ENCODE measurements around the gene RUNX3.

Gene RUNX3

DNA sequence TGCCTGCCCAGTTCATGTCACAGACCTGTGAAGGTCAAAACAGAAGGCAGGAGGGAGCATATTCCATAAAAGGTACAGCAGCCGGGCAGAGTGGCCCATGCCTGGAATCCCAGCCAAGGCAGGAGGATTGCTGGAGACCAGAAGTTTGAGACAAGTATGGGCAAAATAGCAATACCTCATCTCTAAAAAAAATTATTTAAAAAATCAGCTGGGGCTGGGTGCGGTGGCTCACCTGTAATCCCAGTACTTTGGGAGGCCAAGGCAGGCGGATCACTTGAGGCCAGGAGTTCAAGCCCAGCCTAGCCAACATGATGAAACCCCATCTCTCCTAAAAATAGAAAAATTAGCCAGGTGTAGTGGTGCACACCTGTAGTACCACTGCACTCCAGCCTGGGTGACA is 64.5 kb downstream of the RUNX3 start:
- DNase-seq (ENCODE audit: low read depth in 3 of 3) = no peak

DNA sequence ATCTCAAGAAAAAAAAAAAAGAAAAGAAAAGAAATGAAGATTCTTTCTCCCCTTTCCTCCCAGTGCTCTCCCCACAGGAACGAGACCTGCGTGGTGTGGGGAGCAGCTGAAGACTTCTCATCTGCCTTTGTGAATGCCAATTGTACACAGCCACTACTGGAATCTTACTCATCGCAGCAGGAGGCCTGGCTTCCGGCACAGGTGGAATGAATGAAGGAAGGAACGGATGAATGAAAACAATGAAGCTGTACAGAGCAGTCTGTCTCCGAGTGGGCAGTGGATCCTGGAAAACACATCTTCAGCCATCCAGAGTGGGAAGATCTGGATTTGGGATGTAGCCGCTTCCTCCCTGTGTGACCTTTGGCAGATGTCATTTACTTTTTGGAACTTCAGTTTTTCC is 64.9 kb downstream of the RUNX3 start:
- no peak for DNase-seq (ENCODE audit: low read depth in 3 of 3)

DNA sequence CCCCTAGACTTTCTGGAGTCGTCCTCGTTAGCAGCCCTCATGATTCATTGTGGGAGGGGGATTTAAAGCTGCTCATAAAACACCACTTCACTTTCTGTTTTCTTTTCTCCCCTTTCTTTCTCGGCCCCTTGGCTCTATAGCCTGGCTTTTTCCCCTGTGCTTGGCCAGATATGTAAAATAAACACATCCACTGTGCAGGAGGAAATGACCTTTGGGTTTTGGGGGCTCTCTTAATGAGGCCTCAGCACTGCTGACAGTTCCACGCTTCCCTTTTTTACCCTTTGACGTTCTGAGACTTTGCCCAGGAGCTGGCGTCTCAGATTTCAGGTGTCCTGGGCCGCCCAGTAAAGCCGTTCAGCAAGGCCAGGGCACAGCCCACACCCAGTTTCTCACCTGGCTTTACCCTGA is 65.7 kb downstream of the RUNX3 start:
- no peak for DNase-seq (ENCODE audit: low read depth in 3 of 3)

DNA sequence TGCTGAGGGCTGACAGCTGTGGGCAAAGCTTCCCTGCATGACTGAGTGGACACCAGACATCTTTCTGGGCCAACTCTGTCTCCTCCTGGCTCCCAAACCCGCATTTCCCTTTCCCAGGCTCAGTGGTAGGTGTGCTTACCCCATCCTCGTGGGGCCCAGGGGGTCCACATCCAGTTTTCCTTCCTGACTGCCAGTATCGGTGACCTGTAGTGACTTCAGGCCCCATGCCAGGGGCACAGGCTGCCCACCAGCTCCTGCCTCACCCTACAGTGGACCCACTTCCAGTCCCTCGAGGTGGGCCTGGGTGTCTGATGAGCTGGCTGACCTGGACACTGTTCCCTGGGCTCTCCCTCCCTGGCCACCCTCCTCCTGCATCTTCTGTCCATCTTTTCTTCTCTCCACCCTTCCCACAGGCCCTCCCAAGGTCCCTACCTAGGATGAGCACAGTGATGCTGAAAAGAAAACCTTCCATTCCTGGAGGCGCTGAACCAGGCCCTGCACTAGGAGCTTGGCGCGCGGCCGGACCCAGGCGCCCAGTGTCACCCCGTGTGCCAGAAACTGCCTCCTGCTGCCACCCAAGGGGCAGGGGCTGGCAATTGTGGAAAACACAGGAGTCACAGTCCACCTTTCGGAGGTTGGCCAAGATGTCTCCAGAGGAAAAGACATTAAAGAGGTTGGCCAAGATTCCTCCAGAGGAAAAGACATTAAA is 67.1 kb downstream of the RUNX3 start:
- DNase-seq (ENCODE audit: low read depth in 3 of 3) = no peak

DNA sequence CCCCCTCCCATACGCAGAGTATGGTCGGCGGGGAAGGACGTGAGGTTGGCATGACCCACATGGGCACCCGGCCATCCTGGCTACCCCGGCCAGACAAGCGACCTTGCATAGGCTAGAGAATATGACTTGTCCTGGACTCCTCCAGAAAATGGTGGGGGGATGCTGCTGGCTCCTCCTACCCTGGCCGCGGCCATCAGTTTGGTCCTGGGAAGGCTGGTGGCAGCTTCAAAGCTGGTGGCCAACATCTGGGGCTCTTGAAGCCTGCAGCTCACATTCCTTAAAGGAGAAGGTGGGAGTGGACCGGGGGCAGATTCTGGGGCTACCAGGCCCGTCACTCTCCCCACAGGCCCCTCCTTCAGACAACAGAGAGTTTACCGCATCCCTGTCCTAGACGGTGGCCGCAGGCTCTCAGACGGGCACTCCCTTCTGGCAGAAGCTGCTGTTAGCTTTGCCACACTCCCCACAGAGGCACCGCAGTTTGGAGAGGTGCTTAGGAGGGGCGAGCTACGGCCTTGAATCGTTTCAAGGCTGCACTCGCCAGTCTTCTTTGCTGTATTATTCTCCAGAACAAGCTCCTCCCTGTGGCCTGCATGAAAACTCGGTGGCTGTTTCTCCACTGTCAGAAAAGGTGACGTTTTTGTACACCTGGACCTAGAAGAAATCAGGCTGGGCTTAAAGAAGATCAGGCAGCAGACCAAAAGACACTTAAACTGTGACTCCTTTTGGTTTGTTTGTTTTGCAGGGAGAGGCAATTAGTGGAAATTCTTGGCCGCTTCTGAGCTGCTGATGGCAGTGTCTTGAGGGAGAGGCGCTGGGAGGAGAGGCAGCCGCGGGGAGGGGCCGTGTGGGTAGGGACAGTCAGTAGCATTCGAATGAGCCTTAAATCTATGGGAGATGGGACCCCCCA is 68.0 kb downstream of the RUNX3 start:
- no peak for DNase-seq (ENCODE audit: low read depth in 3 of 3)

DNA sequence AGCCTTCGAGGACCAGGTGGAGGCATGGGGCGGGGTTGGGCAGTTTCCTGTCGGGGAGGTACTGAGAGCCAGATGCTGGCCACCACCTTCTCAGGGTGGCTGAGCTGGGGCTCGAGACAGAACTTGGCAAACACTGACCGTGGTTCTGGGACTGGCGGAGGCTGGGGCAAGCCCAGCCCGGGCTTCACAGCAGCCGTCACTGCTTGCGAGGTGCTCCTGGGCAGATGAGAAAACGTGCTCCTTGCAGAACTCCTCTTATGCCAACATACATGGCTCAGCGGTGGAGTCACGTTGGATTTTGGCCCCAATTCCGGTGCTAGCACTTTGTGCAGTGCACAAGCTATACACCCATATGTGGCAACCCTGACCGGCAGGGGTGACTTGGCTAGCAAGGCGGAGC is 69.2 kb downstream of the RUNX3 start:
- DNase-seq (ENCODE audit: low read depth in 3 of 3) = no peak

DNA sequence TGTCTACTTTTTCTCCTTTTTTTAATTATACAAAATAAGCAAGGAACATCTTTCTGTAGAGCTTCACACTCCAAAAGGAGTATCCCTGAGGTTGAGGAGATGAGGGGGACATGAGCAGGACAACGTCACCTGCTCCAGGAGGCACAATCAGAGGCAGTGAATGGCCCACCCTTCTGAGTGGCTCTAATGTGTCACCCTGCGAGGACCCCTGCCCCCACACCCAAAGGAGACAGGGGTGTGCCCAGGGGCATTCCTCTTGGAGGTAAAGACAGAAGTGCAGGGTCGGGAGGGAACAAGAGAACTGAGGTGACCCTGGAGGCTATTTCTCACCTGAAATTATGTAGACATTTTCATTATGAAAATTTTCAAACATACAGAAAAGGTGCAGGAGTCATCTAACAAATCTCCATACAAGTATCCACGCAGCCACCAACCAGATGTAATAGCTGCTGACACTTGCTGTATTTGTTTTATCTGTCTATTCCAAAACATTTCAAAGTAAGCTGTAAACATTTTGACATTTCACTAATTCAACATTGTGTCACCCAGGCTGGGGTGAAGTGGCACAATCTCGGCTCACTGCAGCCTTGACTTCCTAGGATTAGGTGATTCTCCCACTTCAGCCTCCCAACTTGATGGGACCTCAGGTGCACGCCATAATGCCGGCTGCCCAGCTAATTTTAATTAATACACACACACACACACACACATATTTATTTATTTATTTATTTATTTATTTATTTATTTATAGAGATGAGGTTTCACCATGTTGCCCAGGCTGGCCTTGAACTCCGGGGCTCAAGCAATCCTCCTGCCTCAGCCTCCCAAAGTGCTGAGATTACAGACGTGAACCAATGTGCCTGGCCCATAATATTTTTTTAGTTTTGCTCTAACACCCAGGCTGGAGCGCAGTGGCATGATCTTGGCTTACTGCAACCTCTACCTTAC is 70.7 kb downstream of the RUNX3 start:
- no peak for DNase-seq (ENCODE audit: low read depth in 3 of 3)

DNA sequence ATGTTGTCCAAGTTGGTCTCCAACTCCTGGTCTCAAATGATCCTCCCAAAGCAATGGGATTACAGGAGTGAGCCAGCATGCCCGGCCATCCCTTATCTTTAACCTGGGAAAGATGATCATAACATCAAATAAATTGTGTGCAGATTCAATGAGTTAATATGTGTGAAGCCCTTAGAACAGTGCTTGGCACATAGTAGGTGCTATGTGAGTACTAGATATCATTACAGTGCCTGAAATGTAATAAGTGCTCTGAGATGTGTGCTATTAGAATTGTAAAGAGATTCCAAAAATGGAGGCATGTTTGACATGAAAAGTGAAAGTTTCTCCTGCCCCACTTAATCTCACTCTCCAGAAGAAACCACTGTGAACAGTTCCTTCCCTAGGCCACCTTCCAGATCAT is 71.8 kb downstream of the RUNX3 start:
- no peak for DNase-seq (ENCODE audit: low read depth in 3 of 3)

DNA sequence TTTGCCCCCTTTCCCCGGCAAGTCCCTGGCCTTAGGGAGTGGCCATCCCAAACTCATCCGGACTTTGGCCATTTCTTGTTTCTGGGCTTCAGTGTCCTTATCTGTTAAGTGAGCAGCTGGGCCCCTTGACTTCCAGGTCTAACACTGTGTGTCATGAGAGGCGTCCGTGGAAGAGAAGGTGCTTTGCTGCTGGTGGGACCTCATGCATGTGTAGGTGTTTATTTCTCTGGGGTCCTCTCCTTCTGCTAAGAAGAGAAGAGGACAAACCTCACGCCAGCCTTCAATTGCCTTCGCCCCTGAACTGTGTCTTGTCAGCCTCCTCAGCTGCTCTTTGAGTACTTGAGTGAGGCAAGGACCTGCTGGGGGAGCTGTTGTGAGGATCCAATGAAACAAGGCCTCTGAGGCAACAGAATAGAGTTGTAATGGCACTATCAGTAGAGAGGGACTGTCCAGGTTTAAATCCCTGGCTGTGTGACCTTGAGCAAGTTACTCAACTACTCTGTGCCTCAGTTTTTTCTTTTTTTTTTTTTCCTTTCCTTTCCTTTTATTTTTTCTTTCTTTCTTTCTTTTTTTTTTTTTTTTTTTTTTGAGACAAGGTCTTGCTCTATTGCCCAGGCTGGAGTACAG is 72.5 kb downstream of the RUNX3 start:
- no peak for DNase-seq (ENCODE audit: low read depth in 3 of 3)

DNA sequence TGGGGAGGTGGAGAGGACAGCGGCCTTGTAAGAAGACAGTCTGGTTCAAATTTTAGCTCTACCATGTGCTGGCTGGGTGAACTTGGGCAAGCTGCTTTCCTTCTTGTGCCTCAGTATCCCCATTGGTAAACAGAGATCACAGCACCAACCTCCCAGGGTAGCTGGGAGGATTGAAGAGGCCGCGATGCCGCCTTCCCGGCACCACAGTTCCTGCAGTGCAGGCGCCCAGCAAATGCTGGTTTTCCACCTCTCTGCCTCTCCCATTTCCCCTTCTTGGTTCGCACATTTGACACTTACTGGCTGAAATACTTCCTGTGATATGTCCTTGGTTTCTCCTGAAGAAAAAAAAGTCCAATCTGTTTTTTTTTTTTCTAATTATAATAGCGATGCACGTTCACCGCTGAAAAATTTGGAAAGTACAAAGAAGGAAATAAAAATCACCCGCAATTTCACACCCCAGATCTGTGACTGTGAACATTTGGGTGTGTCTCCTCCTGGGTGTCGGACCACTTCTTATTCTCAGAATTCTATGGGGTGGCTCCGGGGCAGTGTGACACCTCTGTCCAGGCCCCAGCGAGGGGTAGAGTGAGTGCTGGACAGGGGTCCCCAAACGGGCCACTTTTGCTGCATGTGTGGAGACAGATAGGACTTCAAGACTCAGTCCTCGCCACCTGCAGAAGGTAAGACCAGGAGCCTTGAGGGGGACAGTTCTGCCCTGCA is 73.1 kb downstream of the RUNX3 start:
- DNase-seq (ENCODE audit: low read depth in 3 of 3) = no peak

DNA sequence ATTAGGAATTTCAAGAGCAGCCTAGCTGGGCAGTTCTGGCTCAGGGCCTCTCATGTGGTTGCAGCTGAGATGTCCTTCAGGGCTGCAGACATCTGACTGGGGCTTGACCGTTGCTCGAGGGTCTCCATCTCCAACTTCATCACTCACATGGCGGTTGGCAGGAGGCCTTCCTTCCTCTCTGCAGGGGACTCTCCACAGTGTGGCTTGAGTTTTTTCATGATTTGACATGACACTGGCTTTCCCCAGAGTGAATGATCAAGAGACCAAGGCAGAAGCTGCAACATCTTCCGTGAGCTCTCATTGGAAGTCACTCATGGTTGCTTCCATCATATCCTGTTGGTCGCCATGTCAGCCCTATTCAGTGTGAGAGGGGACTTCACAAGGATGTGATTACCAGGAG is 74.6 kb downstream of the RUNX3 start:
- DNase-seq (ENCODE audit: low read depth in 3 of 3) = no peak

DNA sequence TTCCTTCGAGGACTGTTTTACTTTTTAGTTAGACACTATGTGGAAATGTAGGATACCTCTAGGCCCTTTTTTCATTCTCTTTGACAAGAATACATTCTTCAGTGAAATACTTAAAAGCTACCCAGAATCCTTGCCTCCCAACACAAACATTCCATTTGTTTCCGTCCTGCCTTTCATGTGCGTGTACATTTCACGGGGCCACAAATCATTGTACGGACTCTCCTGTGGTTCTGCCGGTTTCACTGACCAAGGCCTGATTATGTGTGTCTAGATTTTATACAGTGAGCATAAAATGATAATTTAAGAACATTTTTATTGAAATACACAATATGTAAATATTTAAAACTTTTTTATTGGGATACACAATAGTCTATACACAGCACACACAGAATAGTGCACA is 76.4 kb downstream of the RUNX3 start:
- no peak for DNase-seq (ENCODE audit: low read depth in 3 of 3)

DNA sequence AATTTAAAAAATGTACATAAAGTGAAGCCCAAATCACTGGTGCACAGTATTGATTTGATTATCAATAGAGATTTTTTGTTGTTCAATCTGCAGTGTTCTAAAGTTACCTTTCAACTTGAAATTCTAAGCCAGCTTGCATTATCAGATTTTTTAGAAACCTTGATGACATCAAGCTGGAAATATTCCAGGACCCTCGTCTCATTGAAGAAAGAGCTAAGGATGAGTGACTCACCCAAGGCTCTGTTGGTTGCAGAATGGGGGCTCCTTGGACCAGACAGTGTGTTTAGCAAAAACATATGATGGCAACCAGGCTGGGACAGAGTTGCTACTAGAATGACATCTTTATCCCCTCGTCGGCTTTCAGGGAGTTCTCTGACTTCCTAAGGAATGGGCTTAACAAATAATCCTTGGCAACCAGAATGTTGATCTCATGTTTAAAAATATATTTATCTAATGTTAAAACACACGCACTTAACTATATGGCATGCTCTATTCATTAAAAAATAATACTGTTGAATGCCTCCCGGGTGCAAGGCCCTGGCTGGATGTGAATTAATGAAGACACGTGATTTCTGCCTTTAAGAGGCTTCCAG is 79.7 kb downstream of the RUNX3 start:
- no peak for DNase-seq (ENCODE audit: low read depth in 3 of 3)

DNA sequence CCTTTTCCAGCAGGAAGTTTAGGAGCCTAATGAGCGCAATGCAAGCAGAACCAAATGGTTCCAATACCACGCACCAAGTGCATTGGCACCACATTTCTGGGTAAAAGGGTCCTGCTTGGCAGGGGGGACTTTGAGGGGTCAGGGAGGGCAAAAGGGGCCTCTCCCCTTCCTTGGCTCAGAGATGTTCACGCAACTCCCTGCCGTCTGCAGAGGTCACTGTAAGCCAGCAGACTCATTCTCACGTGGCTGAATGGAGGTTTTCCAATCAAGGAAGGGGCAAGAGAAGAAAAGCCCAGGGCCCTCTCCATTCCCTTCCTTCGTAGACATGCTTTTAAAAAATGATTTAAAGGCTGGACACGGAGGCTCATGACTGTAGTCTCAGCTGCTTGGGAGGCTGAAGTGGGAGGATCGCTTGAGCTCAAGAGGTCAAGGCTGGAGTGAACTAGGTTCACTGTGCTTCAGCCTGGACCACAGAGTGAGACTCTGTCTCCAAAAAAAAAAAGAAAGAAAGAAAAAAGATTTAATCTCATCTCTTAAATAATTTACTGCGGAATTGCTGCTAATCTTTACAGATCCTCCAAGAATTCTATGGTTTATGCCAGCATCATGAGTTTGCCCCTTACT is 80.3 kb downstream of the RUNX3 start:
- DNase-seq (ENCODE audit: low read depth in 3 of 3) = no peak
